Upper lobe of left lung (tissue), 4 donors: ENCODE data around the gene PAM.

ENCODE experiments used
- POLR2AphosphoS5 ChIP-seq, 2 donors: sonication (generic); formaldehyde crosslinking; IDR thresholded peaks; one replicate each; pipeline ENCODE4 v1.5.1; 2017; ENCODE audit warnings: antibody characterized with exemption in 2 of 2
- TF ChIP-seq, protein P1 (sequence below), 6 experiments: fragments of 450-650 bp in 4 of 6; fragments of 200-600 bp in 2 of 6; sonication (generic) in 2 of 6; IDR thresholded peaks; one replicate each; pipeline ENCODE4 v1.5.1; 2016 to 2019; ENCODE audit warnings: antibody characterized with exemption in 6 of 6

GRCh38 chr5:102800427-102800826 is 45.3 kb downstream of the PAM start:
- TF ChIP-seq POLR2AphosphoS5 (IDR thresholded peaks at IDR 0.05): no peak
- TF ChIP-seq, protein P1, sequence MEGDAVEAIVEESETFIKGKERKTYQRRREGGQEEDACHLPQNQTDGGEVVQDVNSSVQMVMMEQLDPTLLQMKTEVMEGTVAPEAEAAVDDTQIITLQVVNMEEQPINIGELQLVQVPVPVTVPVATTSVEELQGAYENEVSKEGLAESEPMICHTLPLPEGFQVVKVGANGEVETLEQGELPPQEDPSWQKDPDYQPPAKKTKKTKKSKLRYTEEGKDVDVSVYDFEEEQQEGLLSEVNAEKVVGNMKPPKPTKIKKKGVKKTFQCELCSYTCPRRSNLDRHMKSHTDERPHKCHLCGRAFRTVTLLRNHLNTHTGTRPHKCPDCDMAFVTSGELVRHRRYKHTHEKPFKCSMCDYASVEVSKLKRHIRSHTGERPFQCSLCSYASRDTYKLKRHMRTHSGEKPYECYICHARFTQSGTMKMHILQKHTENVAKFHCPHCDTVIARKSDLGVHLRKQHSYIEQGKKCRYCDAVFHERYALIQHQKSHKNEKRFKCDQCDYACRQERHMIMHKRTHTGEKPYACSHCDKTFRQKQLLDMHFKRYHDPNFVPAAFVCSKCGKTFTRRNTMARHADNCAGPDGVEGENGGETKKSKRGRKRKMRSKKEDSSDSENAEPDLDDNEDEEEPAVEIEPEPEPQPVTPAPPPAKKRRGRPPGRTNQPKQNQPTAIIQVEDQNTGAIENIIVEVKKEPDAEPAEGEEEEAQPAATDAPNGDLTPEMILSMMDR (IDR thresholded peaks at IDR 0.05): no peak
